Activated T-helper 9 cell treated with anti-CD3 and anti-CD28 coated beads, Interleukin-2, amount 50 U/mL, for 16 hours (primary cell): ENCODE measurements around the gene GNAZ.
"Not testable (repeated sequence)": the region's sequence is repeated elsewhere in the genome, so short reads cannot be mapped to it uniquely, and the experiment has no call there.

Source experiments
- DNase-seq: peaks from one replicate; pipeline ENCODE4 v3.0.0-alpha.2; 2020; ENCODE audit warnings: low read depth

GNAZ gene

GRCh38 chr22:23136991-23137390 lies 66.7 kb downstream of the GNAZ start:
- not testable (repeated sequence) for DNase-seq

GRCh38 chr22:23137468-23137867 lies 67.1 kb downstream of the GNAZ start:
- no peak for DNase-seq

DNA sequence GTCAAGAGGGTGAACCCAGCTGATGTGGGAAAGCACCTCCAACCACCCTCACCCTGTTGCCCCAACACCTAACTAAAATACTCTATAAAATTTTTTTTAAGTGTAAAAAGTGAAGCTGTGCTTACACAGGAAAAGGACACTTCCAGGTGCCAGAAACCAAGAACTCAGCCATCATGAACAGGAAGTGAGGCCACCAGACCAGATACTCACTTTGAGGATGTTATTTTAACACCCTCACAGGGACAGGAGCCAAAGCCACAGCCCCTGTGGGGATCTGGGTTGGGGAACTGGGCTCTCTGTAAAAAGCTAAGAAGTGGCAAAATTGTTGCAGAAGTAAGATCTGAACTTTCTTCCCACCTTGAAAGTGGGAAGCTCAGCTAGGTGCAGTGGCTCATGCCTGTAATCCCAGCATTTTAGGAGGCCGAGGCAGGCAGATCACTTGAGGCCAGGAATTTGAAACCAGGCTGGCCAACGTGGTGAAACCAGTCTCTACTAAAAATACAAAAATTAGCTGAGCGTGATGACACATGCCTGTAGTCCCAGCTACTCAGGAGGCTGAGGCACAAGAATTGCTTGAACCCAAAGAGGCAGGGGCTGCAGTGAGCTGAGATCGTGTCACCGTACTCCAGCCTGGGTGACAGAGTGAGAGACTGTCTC lies 67.7 kb downstream of the GNAZ start:
- DNase-seq = no peak

DNA sequence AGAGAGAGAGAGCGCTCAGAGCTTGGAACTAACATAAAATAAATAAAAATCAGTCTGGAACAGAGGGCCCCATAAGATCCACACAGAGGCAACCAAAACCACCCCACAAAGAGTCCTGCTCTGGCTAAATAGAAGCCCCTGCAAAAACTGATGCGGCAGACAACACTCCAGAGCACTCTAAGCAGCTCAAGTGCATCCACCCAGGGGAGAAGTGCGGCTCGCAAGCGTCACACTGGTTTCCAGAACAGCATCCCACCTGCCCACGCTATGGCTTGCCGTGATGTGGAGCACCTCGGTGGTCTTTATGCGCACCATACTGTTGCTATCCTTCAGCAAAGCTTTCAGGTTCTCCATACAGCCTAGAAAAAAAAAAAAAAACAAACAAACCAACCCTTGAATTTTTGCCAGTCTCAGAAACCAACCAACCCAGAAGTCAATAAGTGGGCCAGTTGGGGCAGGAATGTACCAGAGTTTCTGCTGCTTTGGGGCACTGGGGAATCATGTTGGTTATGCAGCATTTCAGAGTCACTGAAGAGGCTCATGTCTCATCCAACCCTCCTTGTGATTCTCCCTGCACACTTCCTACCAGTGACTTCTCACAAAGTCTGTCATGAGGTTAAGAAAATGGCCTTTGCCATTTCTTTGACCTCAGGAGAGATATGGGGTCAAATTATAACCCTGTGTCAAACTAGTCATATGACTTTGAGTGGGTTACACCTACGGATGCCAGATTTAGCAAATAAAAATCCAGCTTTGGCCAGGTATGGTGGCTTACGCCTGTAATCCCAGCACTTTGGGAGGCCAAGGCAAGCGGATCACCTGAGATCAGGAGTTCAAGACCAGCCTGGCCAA lies 68.5 kb downstream of the GNAZ start:
- no peak for DNase-seq

GRCh38 chr22:23140385-23140784 lies 70.1 kb downstream of the GNAZ start:
- no peak for DNase-seq

DNA sequence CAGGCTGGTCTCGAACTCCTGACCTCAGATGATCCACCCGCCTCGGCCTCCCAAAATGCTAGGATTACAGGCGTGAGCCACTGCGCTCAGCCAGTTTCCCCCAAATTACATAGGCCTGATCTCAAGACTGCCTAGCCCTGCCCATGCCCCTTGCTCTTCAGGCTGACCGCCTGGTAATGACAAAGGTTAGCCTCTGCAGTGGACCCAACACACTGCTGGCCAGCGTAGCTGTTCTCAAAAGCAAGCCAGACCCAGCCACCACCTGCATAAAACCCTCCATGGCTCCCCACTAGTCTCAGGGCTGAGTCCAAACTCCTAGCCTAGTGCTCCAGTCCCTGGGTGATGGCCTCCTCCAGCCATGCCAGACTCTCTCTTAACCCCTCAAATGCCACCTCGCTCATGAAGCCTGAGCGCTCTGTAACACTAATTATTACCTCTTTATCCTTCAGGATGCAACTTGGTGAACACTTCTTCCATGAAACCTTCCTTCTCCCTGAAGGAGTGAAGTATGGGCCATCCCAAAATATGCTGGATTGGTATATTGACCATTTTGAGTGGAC lies 72.3 kb downstream of the GNAZ start:
- DNase-seq = no peak

- DNase-seq = no peak
Observed at GRCh38 chr22:23143119-23143518, 72.8 kb downstream of the GNAZ start.

DNA sequence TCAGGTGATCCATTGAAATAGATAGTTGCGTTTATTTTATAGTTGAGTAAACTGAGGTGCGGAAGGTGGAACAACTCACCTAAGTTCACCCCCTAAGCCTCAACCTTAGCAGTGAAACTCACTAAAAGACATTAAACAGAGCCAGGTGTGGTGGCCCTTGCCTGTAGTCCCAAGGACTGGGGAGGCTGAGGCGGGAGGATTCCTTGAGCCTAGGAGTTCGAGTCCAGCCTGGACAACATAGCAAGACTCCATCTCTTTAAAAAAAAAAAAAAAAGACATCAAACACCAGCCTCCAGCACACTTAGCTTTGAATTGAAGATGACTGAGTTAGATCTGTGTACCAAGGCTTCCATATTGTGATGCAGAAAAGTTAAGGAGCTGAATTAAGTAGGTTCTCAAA lies 74.1 kb downstream of the GNAZ start:
- no peak for DNase-seq

- DNase-seq = peak; percentile 80
Observed at GRCh38 chr22:23144932-23145877, 74.9 kb downstream of the GNAZ start, which contains the start of gene RAB36. TSS of gene RAB36 (plus strand) at chr22:23145477. CDS start at chr22:23146617, 1,140 bp downstream.

GRCh38 chr22:23145878-23146470 lies 75.7 kb downstream of the GNAZ start:
- DNase-seq = no peak

GRCh38 chr22:23146478-23147205 lies 76.3 kb downstream of the GNAZ start:
- DNase-seq = no peak

DNA sequence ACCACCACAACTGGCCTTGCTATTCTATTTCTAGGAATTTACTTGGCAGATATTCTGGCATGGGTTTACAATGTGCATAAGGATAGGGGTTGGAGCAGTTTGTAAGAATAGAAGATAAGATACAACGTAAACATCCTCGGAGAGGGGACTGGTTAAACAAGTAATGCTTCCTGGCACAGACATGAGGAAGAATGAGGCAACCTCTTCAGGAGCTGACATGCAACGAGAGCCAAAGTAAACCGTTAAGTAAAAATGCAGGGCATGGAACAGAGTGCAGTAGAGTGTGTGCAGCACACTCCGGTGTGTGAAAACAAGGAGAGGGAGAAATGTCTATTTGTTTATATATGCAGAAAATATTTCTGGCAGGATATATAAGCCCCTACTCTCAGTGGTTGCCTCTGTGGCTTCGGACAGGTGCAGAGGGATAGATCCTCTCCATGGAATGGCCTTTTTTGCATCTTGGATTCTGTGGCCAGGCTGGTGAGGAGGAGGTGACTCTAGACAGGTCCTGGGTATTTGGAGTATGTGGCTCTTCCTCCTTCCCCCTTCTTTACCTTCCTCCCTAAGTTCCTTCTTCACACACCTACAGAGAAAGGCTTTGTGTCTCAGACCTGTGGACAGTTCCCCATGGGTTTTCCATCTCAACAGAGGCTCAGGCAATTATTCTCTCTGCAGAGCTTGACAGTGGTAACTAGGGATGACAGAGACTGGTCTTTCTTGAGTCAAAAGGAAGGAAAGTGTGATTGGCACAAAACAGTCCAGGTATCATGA lies 77.5 kb downstream of the GNAZ start:
- DNase-seq = no peak

GRCh38 chr22:23149743-23150238 lies 79.5 kb downstream of the GNAZ start:
- DNase-seq = no peak

GRCh38 chr22:23150762-23151161 lies 80.4 kb downstream of the GNAZ start:
- DNase-seq = no peak

- DNase-seq = no peak
Observed at GRCh38 chr22:23151827-23152226, 81.5 kb downstream of the GNAZ start.

- no peak for DNase-seq
Observed at GRCh38 chr22:23152238-23153114, 82.2 kb downstream of the GNAZ start.

- DNase-seq = no peak
Observed at GRCh38 chr22:23153994-23154393, 83.7 kb downstream of the GNAZ start.

DNA sequence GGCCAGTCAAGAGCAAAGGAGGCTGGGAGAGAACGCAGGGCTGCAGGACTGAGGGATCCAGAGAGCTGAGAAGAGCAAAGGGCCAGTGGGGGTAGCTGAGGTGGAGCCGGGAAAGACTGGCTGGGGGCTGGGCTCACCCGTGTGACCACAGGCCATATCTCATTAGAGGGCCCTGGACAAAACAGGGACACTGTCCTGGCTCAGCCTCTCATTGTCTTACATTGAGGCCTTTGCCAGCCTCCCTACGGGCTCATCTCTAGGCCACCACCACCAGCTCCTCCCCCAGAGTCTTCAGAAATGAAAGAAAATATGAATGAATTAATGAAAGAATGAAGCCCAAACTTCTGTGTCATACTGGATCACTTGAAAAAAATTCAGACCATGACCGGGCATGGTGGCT lies 84.1 kb downstream of the GNAZ start:
- no peak for DNase-seq

DNA sequence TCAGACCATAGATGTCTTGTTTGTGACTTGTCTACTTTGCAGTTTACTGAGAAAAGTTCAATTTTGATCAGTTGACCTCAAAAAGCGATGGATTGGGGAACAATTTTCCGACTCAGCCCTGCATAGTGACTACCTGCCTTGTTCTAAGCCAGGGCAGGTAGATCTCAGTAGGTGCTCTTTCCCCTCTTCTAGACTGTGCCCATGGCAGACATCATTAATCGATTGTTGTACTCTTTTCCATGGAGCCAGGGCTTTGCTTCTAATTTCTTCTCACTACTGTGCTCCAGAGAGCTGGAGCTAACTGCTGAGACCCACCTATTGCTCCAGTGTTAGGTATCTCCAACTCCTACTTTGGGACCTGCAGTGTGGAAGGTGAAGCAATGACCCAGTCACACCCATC lies 84.8 kb downstream of the GNAZ start:
- DNase-seq = no peak
